Keratinocyte (primary cell): ENCODE data around the gene GNB1L. TPM values are rescaled to one million over a fixed set of nuclear protein-coding genes. Genes with fewer than 3 reads are reported as not detected.
A peak's percentile ranks its signal among the peaks of the same experiment; 100 is the strongest.

ENCODE experiments used
- DNase-seq: peaks from one replicate; pipeline ENCODE4 v3.0.0-alpha.2; 2011; ENCODE audit warnings: low read depth, missing footprints, low spot score
- FAIRE-seq: peaks from 2 replicates; lab custom pipeline; 2011; peaks lifted over from hg19 to GRCh38; lab: Jason Lieb, UNC
- H2AFZ ChIP-seq: 2 replicates; pipeline ENCODE4 v1.6.0; 2012; ENCODE audit warnings: low read length, control low read depth, inconsistent platforms; ENCODE audit not compliant: control insufficient read depth
- H3K27ac ChIP-seq: 2 replicates; pipeline ENCODE4 v1.5.1; 2011; ENCODE audit warnings: low read length; ENCODE audit not compliant: control insufficient read depth, insufficient read depth
- H3K27me3 ChIP-seq: 3 replicates; pipeline ENCODE4 v1.6.0; 2011; ENCODE audit warnings: low read length; ENCODE audit not compliant: control insufficient read depth, insufficient read depth; ENCODE audit errors: extremely low read depth
- H3K36me3 ChIP-seq, 2 experiments: 2 replicates in 1 of 2; 3 replicates in 1 of 2; pipeline ENCODE4 v1.5.1; 2011; ENCODE audit warnings: low read length in 2 of 2, mild to moderate bottlenecking in 1 of 2; ENCODE audit not compliant: control insufficient read depth in 2 of 2, insufficient read depth in 2 of 2; ENCODE audit errors: extremely low read depth in 1 of 2
- H3K4me1 ChIP-seq: 3 replicates; pipeline ENCODE4 v1.5.1; 2011; ENCODE audit warnings: low read length; ENCODE audit not compliant: control insufficient read depth, insufficient read depth; ENCODE audit errors: extremely low read depth
- H3K4me2 ChIP-seq: 3 replicates; pipeline ENCODE4 v1.6.0; 2011; ENCODE audit warnings: low read depth, low read length; ENCODE audit not compliant: control insufficient read depth, insufficient read depth; ENCODE audit errors: extremely low read depth
- H3K4me3 ChIP-seq, 3 experiments: fragments of 200-600 bp in 1 of 3; sonication (generic) in 1 of 3; 2 replicates in 2 of 3; 3 replicates in 1 of 3; pipeline ENCODE4 v1.5.1; 2011 to 2016; ENCODE audit warnings: low read length in 3 of 3, mild to moderate bottlenecking in 3 of 3, control low read depth in 2 of 3, inconsistent platforms in 1 of 3, low read depth in 1 of 3, mixed read lengths in 1 of 3, mixed run types in 1 of 3, moderate library complexity in 1 of 3; ENCODE audit not compliant: control insufficient read depth in 2 of 3, insufficient read depth in 2 of 3; ENCODE audit errors: extremely low read depth in 1 of 3
- H3K79me2 ChIP-seq: 2 replicates; pipeline ENCODE4 v1.6.0; 2012; ENCODE audit warnings: low read length; ENCODE audit not compliant: control insufficient read depth, insufficient read depth
- H3K9ac ChIP-seq: 3 replicates; pipeline ENCODE4 v1.6.0; 2011; ENCODE audit warnings: low read length; ENCODE audit not compliant: control insufficient read depth, insufficient read depth; ENCODE audit errors: extremely low read depth
- H3K9me1 ChIP-seq: 3 replicates; pipeline ENCODE4 v1.6.0; 2011; ENCODE audit warnings: low read length; ENCODE audit not compliant: control insufficient read depth, insufficient read depth; ENCODE audit errors: extremely low read depth
- H3K9me3 ChIP-seq: 2 replicates; pipeline ENCODE4 v1.5.1; 2012; ENCODE audit warnings: low read depth, low read length; ENCODE audit not compliant: control insufficient read depth
- H4K20me1 ChIP-seq: 3 replicates; pipeline ENCODE4 v1.6.0; 2011; ENCODE audit warnings: low read length; ENCODE audit not compliant: control insufficient read depth, insufficient read depth; ENCODE audit errors: extremely low read depth
- EZH2 ChIP-seq: IDR thresholded peaks from one replicate; pipeline ENCODE4 v1.6.1; 2012; ENCODE audit warnings: inconsistent platforms, mild to moderate bottlenecking, low read length, moderate library complexity
- dilution Hi-C: fragments of 300-500 bp; cut with MboI; formaldehyde crosslinking; loops from one replicate; pipeline ENCODE4 v1.7.0; 2020; ENCODE audit warnings: low sequenced_read_pairs; ENCODE audit not compliant: extremely low pct_ligation_motif_present
- polyA plus RNA-seq, 5 experiments: library from polyadenylated mRNA; depleted of rRNA in 3 of 5; stranded (reverse) in 3 of 5; stranded (forward) in 1 of 5; unstranded in 1 of 5; fragments of >200 nt; gene quantifications; 1 replicate in 1 of 5; 2 replicates in 3 of 5; 3 replicates in 1 of 5; pipeline versions ENCODE4 v1.2.1 to v1.2.3, GENCODE V29; 2011 to 2012; ENCODE audit warnings: missing spikeins in 2 of 5, low read depth in 1 of 5, low replicate concordance in 1 of 5
- TF ChIP-seq, protein P1 (sequence below), 3 experiments: IDR thresholded peaks in 1 of 3; conservative IDR thresholded peaks in 1 of 3; optimal IDR thresholded peaks in 1 of 3; 2 replicates in 2 of 3; 3 replicates in 1 of 3; pipeline versions ENCODE3 to v1.5.1; 2011; ENCODE audit warnings: low read length in 3 of 3, mild to moderate bottlenecking in 3 of 3, moderate library complexity in 2 of 3, control low read depth in 1 of 3, inconsistent platforms in 1 of 3; ENCODE audit not compliant: insufficient read depth in 2 of 3; ENCODE audit errors: extremely low read depth in 1 of 3

Gene GNB1L
- polyA plus RNA-seq, 1 donor (not counting 4 experiments of a cell fraction or from before 2014, with no cell fraction given) = 2.0 TPM

DNA sequence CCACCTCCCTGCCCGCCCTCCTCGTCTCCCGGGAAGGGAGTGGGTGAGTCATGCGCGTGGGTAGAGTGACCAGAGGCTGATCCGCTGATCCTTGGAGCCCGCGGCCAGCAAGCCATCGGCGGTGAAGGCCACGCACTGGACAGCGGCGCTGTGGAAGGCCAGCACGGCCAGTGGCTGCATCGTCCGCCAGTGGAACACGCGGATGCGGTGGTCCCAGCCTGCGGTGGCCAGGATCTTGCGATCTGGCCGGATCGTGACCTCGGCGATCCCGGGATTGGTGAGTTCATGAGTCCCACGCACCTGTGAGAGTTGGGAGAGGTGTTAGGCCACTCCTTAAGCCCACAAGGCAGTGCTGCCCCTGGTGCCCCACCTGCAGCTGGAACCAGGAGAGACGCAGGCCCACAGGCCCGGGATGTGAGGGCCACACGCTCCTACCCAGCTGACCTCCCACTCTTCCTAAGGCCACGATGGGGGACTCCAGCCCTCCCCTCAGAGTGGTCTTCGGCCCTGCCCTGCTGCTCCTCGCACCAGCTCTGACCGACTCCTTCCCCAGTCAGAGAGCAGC lies 65.9 kb downstream of the GNB1L start:
- Histone ChIP-seq H4K20me1 (no peaks in the 10 kb centered on the region), H3K9ac (no peak overlapping the region), H3K36me3 (peaks cover 1 to 6% of the 10 kb centered on the region in 2 experiments), H3K27ac (no peak overlapping the region), H3K4me1 (no peaks in the 10 kb centered on the region), H3K9me1 (no peaks in the 10 kb centered on the region), H2AFZ (no peak overlapping the region), H3K4me3 (no peak overlapping the region), H3K9me3 (no peaks in the 10 kb centered on the region), H3K79me2 (no peaks in the 10 kb centered on the region), H3K4me2 (no peak overlapping the region), H3K27me3 (no peaks in the 10 kb centered on the region)
- FAIRE-seq = no peak
- TF ChIP-seq, protein P1, sequence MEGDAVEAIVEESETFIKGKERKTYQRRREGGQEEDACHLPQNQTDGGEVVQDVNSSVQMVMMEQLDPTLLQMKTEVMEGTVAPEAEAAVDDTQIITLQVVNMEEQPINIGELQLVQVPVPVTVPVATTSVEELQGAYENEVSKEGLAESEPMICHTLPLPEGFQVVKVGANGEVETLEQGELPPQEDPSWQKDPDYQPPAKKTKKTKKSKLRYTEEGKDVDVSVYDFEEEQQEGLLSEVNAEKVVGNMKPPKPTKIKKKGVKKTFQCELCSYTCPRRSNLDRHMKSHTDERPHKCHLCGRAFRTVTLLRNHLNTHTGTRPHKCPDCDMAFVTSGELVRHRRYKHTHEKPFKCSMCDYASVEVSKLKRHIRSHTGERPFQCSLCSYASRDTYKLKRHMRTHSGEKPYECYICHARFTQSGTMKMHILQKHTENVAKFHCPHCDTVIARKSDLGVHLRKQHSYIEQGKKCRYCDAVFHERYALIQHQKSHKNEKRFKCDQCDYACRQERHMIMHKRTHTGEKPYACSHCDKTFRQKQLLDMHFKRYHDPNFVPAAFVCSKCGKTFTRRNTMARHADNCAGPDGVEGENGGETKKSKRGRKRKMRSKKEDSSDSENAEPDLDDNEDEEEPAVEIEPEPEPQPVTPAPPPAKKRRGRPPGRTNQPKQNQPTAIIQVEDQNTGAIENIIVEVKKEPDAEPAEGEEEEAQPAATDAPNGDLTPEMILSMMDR (optimal IDR thresholded peaks at IDR 0.05 in 1 of 3, IDR thresholded peaks at IDR 0.05 in 1 of 3, conservative IDR thresholded peaks at IDR 0.05 in 1 of 3; ENCODE audit: extremely low read depth in 1 of 3, insufficient read depth in 2 of 3, low read length in 3 of 3) = no peak
- TF ChIP-seq EZH2 = no peak
- DNase-seq = no peak
- dilution Hi-C loops = no loop called here

DNA sequence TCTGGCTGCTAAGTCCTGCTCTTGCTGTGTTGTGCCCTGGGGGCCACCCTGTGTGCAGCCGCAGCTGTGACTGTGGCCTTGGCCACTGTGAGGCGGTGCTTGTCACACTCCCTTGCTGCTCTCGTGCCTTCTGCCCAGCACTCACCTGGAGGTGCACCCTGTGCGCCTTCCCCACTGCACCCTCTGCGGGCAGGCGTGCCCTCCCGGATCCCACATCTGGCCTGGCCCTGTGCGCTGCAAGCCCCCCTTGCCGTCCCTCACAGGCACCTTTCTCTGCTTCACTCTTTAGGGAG lies 66.9 kb downstream of the GNB1L start:
- no peak overlapping the region for H3K27ac ChIP-seq
- no peaks in the 10 kb centered on the region for H3K79me2 ChIP-seq
- H3K4me3 ChIP-seq = no peak overlapping the region
- H4K20me1 ChIP-seq = no peaks in the 10 kb centered on the region
- no peaks in the 10 kb centered on the region for H3K27me3 ChIP-seq
- H3K4me1 ChIP-seq = no peaks in the 10 kb centered on the region
- no peak for FAIRE-seq
- DNase-seq = no peak
- H3K9me3 ChIP-seq = no peaks in the 10 kb centered on the region
- H3K4me2 ChIP-seq = no peak overlapping the region
- TF ChIP-seq EZH2 = no peak
- TF ChIP-seq, protein P1 (optimal IDR thresholded peaks at IDR 0.05 in 1 of 3, IDR thresholded peaks at IDR 0.05 in 1 of 3, conservative IDR thresholded peaks at IDR 0.05 in 1 of 3; ENCODE audit: extremely low read depth in 1 of 3, insufficient read depth in 2 of 3, low read length in 3 of 3) = peak in 1 of 3 experiments; percentile 18
- H3K9me1 ChIP-seq = no peaks in the 10 kb centered on the region
- H3K9ac ChIP-seq = no peak overlapping the region
- H2AFZ ChIP-seq = no peak overlapping the region
- peaks cover 4 to 6% of the 10 kb centered on the region in 2 experiments for H3K36me3 ChIP-seq
- dilution Hi-C loops = no loop called here
